Mesothelial cell of epicardium (in vitro differentiated cells): ENCODE results near the gene RAC2. TPM values are rescaled to one million over a fixed set of nuclear protein-coding genes. Genes with fewer than 3 reads are reported as not detected.

Experiments
- DNase-seq, 2 experiments: peaks; one replicate each; pipeline ENCODE4 v3.0.0; 2021; ENCODE audit warnings: low spot score in 2 of 2; ENCODE audit not compliant: unreplicated experiment in 2 of 2
- H3K27ac Mint-ChIP-seq: 2 replicates; pipeline ENCODE4 v1.8.0; 2021; ENCODE audit warnings: mixed read lengths
- H3K27me3 Mint-ChIP-seq: 2 replicates; pipeline ENCODE4 v1.8.0; 2021; ENCODE audit warnings: low read depth, mixed read lengths
- H3K36me3 Mint-ChIP-seq: 2 replicates; pipeline ENCODE4 v1.8.0; 2021; ENCODE audit warnings: mixed read lengths
- H3K4me1 Mint-ChIP-seq: 2 replicates; pipeline ENCODE4 v1.8.0; 2021; ENCODE audit warnings: mixed read lengths
- H3K4me3 Mint-ChIP-seq: 2 replicates; pipeline ENCODE4 v1.8.0; 2021; ENCODE audit warnings: mild to moderate bottlenecking, moderate library complexity, mixed read lengths
- H3K9me3 Mint-ChIP-seq: 2 replicates; pipeline ENCODE4 v1.8.0; 2021; ENCODE audit warnings: mixed read lengths
- total RNA-seq: library from RNA; stranded (reverse); gene quantifications from 3 replicates; pipeline ENCODE4 v1.2.1, GENCODE V29; 2021
- TF ChIP-seq, protein P1 (sequence below): fragments of 200-600 bp; sonication (generic); IDR thresholded peaks from one replicate; pipeline ENCODE4 v1.5.0; 2021; ENCODE audit warnings: antibody characterized with exemption; ENCODE audit not compliant: unreplicated experiment

RAC2 gene
- total RNA-seq, 1 donor from 2014 or later, result 6.4 TPM

DNA sequence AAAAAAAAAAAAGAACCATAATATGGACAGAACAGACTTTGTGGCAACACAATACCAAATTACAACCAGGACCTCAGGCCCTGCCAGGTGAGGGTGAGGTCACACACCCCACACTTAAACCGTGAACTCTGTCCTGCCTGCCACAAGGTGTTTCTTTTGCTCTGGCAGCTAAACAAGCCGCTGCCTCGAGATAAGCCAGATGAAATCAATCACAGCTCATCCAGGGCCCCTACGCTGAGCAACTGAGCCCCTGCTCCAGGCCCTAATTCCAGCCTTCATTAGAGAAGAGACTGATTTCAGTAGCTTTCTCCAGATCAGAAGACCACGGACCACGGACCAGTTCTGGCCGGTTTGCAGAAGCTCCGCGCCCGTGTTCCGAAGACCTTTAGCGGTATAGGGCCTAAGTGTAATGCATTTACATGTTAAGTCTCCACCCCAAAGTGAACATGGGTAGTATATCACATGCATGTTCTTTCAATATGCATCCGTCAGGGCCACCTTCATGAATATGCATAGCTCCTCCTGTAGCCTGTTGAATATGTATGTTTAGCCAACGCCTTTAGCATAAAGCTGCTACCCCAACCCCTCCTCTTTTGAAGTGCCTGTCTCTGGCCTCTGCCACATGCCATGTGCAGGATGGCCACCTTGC is 14.8 kb upstream of the RAC2 start:
- no peaks in the 10 kb centered on the region for H3K36me3 Mint-ChIP-seq
- peaks cover 3% of the 10 kb centered on the region for H3K9me3 Mint-ChIP-seq
- no peak for DNase-seq
- TF ChIP-seq, protein P1, sequence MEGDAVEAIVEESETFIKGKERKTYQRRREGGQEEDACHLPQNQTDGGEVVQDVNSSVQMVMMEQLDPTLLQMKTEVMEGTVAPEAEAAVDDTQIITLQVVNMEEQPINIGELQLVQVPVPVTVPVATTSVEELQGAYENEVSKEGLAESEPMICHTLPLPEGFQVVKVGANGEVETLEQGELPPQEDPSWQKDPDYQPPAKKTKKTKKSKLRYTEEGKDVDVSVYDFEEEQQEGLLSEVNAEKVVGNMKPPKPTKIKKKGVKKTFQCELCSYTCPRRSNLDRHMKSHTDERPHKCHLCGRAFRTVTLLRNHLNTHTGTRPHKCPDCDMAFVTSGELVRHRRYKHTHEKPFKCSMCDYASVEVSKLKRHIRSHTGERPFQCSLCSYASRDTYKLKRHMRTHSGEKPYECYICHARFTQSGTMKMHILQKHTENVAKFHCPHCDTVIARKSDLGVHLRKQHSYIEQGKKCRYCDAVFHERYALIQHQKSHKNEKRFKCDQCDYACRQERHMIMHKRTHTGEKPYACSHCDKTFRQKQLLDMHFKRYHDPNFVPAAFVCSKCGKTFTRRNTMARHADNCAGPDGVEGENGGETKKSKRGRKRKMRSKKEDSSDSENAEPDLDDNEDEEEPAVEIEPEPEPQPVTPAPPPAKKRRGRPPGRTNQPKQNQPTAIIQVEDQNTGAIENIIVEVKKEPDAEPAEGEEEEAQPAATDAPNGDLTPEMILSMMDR, result no peak
- no peak overlapping the region for H3K27ac Mint-ChIP-seq
- H3K27me3 Mint-ChIP-seq, result peaks cover 46% of the 10 kb centered on the region
- H3K4me1 Mint-ChIP-seq, result peaks cover 23% of the 10 kb centered on the region
- H3K4me3 Mint-ChIP-seq, result peak overlapping the region; percentile 49

DNA sequence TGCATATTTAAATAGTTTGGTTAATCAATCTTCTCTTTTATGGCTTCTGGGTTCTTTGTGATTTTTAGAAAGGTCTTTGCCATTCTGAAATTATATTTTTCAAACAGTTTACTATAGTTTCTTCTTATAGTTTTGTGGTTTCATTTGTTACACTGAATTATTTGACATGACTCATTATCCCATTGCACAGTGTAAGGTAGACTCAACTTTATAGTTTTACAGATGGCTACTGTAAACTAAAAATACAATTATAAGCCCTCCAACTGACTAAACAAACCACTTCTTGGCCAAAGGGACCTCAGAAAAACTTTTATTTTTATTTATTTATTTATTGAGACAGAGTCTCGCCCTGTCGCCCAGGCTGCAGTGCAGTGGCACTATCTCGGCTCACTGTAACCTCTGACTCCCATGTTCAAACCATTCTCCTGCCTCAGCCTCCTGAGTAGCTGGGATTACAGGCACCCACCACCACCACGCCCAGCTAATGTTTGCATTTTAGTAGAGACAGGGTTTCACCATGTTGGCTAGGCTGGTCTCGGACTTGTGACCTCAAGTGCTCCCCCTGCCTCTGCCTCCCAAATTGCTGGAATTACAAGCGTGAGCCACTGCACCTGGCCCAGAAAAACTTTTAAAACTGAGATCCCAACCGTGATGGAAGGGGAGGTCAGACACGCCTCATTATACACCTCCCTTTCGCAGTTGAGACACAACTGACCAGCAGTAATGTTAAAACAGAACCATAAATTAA is 14.1 kb upstream of the RAC2 start:
- H3K4me1 Mint-ChIP-seq, result peaks cover 25% of the 10 kb centered on the region
- H3K27me3 Mint-ChIP-seq, result peaks cover 49% of the 10 kb centered on the region
- no peaks in the 10 kb centered on the region for H3K9me3 Mint-ChIP-seq
- no peak overlapping the region for H3K27ac Mint-ChIP-seq
- DNase-seq, result no peak
- TF ChIP-seq, protein P1, result no peak
- H3K4me3 Mint-ChIP-seq, result no peak overlapping the region
- no peaks in the 10 kb centered on the region for H3K36me3 Mint-ChIP-seq

DNA sequence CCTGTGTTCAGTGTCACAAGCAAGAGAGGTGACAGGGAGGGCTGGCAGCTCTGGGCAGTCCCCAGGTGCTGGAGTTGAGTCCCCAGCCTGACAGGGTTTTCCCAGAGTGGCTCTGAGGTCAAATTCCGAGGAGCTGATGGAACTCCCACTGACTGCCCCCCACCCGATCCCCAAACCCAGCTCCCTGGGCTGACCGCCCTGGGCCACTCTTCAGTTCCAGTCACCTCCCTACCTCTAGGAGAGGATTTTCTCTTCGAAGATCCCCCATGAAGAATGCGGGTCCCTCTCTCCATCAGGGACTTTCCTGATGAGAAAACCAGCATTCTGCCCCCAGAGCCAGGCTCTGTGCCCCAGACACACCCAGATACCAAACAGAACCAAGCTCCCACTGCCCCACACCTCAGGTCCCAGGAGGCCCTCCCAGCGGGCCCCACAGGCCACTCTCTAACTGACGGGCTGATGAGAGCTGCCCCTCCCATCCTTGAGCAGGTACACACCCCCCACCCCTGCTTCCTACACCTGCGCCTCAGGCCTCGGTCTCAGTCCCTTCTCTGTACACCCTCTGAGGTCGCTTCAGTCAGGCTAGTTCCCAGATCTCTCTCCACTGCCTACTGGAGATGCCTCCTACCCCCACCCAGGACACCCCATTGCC is 12.1 kb upstream of the RAC2 start:
- Mint-ChIP-seq H3K27ac (no peak overlapping the region), H3K4me1 (peaks cover 26% of the 10 kb centered on the region), H3K27me3 (peaks cover 41% of the 10 kb centered on the region), H3K9me3 (no peaks in the 10 kb centered on the region), H3K36me3 (no peaks in the 10 kb centered on the region), H3K4me3 (no peak overlapping the region)
- TF ChIP-seq, protein P1, result no peak
- DNase-seq, result no peak

DNA sequence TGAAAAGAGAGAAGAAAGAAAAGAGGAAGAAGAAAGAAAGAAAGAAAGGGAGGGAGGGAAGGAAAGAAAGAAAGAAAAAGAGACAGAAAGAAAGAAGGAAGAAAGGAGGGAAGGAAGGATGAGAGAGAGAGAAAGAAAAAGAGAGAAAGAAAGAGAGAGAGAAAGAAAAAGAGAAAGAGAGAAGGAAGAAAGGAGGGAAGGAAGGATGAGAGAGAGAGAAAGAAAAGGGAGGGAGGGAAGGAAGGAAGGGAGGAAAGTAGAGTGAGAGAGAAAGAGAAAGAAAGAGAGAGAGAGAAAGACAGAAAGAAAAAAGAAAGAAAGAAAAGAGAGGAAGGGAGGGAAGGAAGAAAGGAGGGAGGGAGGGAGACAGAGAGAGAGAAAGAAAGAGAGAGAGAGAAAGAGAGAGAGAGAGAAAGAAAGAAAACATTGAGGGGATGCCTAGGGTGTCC is 11.5 kb upstream of the RAC2 start:
- H3K4me3 Mint-ChIP-seq, result no peak overlapping the region
- H3K9me3 Mint-ChIP-seq, result no peaks in the 10 kb centered on the region
- peaks cover 36% of the 10 kb centered on the region for H3K27me3 Mint-ChIP-seq
- TF ChIP-seq, protein P1, result no peak
- DNase-seq, result no peak
- H3K27ac Mint-ChIP-seq, result no peak overlapping the region
- peaks cover 24% of the 10 kb centered on the region for H3K4me1 Mint-ChIP-seq
- H3K36me3 Mint-ChIP-seq, result no peaks in the 10 kb centered on the region

DNA sequence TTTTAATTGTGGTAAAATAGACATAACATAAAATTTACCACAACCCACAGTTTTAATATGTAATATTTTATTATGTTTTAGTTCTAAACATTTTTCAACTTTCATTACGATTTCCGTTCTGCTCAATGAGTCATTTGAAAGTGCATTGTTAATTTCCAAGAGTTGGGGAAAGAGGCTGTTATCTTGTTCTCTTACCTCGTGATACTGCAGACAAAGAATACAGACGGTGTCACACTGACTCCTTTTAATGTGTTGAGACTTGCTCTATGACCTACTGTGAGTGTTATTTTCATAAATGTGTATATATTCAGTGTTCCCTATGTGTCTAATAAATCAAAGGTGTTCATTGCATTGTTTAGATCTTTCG is 10.8 kb upstream of the RAC2 start:
- H3K4me3 Mint-ChIP-seq, result no peak overlapping the region
- TF ChIP-seq, protein P1, result no peak
- no peaks in the 10 kb centered on the region for H3K36me3 Mint-ChIP-seq
- H3K27ac Mint-ChIP-seq, result no peak overlapping the region
- no peaks in the 10 kb centered on the region for H3K9me3 Mint-ChIP-seq
- H3K4me1 Mint-ChIP-seq, result peaks cover 23% of the 10 kb centered on the region
- DNase-seq, result no peak
- peaks cover 32% of the 10 kb centered on the region for H3K27me3 Mint-ChIP-seq
